ENCODE measurements around the gene CCNE1.

DNA sequence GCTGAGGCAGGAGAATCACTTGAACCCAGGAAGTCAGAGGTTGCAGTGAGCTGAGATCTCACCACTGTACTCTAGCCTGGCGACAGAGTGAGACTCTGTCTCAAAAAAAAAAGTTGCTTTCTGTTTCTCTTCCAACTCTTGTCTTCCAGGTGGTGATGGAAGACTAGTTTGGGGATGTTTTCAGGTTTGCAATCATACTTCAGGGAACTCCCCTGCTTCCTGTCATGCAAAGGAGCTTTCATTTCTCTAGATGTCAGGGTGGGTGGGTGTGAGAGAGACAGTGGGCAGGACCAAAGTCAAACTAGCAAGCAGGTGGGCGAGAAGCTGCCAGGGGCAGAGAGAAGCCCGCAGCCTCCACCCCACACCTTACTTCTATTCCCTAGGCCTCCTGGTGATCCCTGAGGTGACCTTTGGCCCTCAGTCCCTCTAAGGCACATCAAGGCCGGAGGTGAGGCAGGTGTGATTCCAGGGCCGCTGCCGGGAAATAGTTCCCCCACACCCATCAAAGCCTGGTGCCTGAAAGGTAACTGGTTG is 25.7 kb downstream of the CCNE1 start:
- TF ChIP-seq, protein P1, sequence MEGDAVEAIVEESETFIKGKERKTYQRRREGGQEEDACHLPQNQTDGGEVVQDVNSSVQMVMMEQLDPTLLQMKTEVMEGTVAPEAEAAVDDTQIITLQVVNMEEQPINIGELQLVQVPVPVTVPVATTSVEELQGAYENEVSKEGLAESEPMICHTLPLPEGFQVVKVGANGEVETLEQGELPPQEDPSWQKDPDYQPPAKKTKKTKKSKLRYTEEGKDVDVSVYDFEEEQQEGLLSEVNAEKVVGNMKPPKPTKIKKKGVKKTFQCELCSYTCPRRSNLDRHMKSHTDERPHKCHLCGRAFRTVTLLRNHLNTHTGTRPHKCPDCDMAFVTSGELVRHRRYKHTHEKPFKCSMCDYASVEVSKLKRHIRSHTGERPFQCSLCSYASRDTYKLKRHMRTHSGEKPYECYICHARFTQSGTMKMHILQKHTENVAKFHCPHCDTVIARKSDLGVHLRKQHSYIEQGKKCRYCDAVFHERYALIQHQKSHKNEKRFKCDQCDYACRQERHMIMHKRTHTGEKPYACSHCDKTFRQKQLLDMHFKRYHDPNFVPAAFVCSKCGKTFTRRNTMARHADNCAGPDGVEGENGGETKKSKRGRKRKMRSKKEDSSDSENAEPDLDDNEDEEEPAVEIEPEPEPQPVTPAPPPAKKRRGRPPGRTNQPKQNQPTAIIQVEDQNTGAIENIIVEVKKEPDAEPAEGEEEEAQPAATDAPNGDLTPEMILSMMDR (conservative IDR thresholded peaks at IDR 0.05; ENCODE audit: low read length) = no peak
- no peak for TF ChIP-seq EZH2phosphoT487 (IDR thresholded peaks at IDR 0.05; ENCODE audit: borderline replicate concordance)
